Measurements from ENCODE around the gene JAKMIP3. TPM values are rescaled to one million over a fixed set of nuclear protein-coding genes. Genes with fewer than 3 reads are reported as not detected.

JAKMIP3 gene
- total RNA-seq, 1 experiment from 2014 or later = not detected

DNA sequence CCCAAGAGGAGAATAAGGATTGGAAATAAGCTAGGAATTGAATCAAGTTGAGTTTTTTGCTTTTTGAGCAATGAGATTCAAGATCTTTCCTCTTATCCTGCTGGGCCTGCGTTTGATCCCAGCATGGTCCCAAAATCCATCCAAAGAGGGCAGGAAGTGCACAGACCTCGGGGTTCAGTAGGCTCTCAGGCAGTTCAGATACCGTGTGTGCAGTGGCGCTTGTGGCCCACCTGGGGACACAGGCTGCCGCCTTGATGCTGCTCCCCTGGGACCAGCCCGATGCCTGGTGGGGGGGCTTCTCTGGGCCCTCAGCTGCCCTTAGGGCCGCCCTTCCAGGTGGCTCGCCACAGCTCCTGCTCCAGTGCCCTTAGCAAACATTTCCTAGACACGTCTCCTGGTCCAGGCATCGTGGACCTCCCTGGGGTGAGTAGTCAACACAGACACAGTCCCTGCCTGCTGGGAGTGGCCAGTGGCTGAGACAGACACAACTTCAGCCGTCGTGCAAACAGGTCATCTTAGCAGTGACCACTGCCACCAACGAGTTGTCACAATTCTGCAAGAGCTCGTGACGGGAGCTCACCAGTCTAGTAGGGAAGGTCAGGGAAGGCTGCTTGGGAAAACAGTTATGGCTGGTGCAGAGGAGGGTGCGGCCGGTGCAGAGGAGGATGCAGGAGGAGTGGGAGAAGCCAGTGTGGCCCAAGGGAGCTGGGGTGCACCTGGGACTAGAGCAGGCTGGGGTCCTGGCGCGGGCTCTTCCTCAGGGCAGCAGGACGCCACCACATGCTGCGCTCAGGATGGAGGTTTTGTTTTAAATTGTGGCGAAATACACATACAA, 21.7 kb upstream of the JAKMIP3 start:
- no peak for DNase-seq (ENCODE audit: low read depth)

DNA sequence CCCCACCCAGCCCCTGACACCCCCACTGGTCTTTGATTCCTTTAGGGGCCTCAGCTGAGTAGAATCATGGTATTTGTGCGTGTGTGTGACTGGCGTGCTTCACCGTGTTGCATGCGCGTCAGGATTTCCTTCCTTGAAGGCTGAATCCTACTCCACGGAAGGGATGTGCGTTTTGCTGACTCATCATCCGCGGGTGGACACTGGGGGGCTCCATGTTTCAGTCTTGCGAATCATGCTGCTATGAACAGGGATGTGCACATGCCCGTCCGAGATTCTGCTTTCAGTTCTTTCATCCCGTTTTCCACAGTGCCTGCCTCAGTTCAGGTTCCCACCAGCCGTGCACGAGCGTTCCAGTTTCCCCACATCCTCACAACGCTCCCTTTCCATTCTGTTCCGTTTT, 20.9 kb upstream of the JAKMIP3 start:
- DNase-seq (ENCODE audit: low read depth) = no peak

DNA sequence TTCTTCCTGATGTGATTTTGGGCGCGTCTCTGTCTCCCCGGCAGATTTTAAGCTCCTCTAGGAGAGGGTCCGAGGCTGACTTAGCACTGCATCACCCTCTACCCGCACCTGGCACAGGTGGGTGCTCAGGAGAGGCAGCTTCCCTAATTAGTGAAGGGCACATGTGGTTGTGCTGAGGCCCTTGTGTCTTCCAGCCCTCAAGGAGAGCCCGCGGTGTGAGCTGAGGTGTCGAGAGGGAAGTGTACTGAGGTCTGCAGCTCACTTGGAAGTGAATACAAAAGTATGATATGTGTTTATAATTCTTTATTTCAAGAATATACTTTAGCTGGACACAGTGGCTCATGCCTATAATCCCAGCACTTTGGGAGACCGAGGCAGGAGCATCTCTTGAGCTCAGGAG, 20.4 kb upstream of the JAKMIP3 start:
- DNase-seq (ENCODE audit: low read depth) = no peak

GRCh38 chr10:132047575-132048293, 18.0 kb upstream of the JAKMIP3 start:
- no peak for DNase-seq (ENCODE audit: low read depth)

DNA sequence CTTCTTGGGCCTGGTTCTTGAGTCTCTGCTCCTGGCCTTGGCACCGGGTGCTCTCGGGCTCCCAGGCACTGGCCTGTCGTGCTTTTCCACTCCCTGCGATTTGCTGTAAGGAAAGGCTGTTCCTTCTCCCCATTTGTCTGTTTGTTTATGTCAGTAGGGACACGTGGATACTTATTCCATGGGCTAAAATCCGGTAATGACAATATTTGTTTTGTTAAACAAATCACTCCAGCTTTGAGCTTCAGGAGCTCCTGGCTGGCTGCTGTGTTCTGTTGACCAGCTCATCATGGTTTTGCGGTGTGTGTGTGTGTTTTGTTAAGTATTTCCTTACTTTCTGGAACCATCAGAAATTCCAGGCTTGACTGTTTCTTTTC, 17.5 kb upstream of the JAKMIP3 start:
- DNase-seq (ENCODE audit: low read depth) = no peak

DNA sequence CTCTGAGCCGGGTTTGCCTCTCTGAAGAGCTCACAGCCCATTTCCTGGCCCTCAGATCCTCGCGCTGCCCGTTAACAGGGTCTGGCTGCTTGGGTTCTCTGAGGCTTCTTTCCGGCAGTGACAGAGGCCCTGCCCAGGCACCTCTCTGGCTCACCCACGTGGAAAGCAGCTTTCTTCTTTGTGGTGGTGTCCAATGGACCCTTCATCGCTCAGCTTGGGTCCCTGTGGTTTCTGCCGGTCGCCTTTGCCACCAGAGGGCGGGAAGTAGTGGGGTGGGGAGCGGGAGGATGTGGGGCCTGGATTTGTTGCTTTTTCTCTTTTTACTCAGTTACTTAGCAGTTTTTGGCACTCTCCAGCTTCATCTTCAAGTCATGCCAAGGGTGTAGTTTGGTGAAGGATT, 15.6 kb upstream of the JAKMIP3 start:
- no peak for DNase-seq (ENCODE audit: low read depth)

- no peak for DNase-seq (ENCODE audit: low read depth)
Observed at GRCh38 chr10:132052124-132052523, 13.6 kb upstream of the JAKMIP3 start.

GRCh38 chr10:132054564-132054963, 11.2 kb upstream of the JAKMIP3 start:
- no peak for DNase-seq (ENCODE audit: low read depth)

GRCh38 chr10:132055616-132056015, 10.1 kb upstream of the JAKMIP3 start:
- no peak for DNase-seq (ENCODE audit: low read depth)

GRCh38 chr10:132056663-132057062, 9.1 kb upstream of the JAKMIP3 start:
- DNase-seq (ENCODE audit: low read depth) = no peak

- no peak for DNase-seq (ENCODE audit: low read depth)
Observed at GRCh38 chr10:132057191-132057681, 8.5 kb upstream of the JAKMIP3 start.

- no peak for DNase-seq (ENCODE audit: low read depth)
Observed at GRCh38 chr10:132058111-132058745, 7.5 kb upstream of the JAKMIP3 start.

- no peak for DNase-seq (ENCODE audit: low read depth)
Observed at GRCh38 chr10:132058793-132059759, 6.7 kb upstream of the JAKMIP3 start.

DNA sequence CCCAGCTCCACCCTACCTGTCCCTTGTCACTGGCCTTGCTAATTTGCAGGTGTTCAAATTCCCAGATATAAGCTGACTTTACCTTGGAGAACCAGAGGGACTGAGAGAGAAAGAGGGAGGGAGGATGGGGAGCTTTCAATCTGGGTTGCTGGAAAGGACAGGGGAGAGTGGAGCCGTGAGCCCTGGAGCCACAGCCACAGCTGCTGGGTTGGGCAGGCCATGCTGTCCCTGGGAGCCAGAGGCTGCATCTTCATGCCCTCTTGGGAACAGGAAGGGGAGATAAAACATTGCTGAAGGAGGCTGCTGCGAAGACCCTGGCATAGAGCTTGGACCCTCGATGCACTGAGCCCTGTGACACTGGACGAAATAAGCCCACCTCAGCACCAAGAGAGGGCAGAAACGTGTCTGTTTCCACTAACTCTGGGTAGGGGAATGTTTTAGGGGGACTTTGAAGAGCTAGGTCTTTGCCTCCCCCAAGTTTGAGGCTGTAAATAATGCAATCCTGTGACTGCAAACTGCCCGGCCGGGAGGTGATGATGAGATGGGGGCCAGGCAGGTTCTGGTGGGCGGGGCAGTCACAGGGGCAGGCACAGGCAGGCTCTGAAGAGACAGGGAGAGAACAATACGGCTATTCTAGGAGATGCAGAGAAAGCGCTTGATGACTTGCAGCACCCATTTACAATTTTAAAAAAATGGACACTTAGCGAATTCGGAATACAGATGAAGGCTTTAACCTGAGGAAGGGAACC, 5.8 kb upstream of the JAKMIP3 start:
- no peak for DNase-seq (ENCODE audit: low read depth)

GRCh38 chr10:132061030-132061429, 4.7 kb upstream of the JAKMIP3 start:
- DNase-seq (ENCODE audit: low read depth) = no peak

DNA sequence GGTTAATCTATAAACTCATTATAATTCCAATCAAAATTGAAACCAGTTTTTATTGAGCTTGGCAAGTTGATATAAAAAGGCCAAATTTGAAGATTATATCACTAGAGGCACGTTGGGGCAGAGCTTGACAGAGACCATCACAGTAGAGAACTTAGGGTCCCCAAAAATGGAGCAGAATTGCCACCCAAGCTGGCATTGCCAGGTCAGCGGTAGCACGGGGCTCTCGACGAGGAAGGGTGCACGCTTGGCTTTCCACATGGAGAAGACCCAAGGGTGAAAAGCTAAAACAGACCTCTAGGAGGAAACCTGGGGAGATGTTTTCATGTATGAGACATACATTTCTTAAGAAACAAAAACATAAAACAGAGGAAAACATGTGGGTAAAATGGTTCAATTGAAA, 4.3 kb upstream of the JAKMIP3 start:
- no peak for DNase-seq (ENCODE audit: low read depth)

DNA sequence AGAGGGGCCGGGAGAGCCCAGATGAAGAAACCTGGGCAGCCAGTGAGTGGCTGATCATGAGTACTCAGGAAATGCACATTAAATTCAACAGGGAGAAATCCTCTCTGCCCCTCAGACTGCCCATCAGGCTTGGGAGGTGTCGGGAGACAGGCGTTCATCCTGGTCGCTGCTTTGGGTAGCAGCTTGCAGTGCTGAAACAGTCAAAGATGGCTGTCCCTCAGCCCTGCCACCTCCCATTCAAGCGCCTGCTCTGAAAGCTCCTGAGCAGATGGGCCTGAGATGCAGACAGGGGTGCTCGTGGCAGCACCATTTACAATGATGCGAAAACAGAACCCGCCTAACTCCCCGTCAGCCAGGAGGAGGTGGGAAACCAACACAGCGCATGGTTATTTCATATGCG, 3.6 kb upstream of the JAKMIP3 start:
- DNase-seq (ENCODE audit: low read depth) = no peak

DNA sequence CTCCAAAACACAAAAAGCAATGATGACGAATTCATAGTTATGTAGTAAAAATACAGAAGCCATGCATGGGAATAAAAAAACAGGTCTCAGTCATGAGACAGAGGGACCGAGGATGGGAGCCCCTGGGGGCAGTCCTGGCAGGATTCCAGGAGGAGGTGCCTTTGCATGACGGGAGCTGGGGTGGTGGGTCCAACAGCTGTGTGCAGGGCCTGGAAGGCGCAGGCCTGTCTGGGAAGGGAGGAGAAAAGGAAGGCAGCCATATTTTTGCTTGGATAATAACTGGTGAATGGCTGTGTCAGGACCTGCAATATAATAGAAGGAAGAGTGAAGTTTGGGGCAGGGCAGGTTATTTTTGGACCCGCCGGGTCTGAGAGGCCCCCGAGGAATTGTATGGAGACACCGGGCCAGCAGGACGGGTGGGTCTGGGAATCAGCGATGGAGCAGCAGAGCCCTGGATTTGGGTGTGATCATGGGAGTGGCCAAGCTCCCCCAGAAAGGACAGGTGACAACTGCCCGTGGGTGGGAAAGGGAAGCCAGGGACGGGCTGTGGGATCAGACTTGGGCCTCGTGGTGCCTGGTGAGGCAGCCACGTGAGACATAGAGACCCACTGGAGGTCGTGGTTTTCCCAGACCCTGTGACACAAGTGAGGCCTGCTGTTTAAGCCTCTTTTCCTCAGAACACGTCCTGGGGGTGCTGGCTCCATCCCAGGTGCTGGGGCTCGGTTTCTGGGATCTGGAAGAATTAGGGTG, 2.9 kb upstream of the JAKMIP3 start:
- no peak for DNase-seq (ENCODE audit: low read depth)

GRCh38 chr10:132063432-132063831, 2.3 kb upstream of the JAKMIP3 start:
- DNase-seq (ENCODE audit: low read depth) = no peak

Measured in RPMI7951 (cell line).